Vein endothelial cell (primary cell): Measurements from ENCODE around the gene PSMF1. TPM values are rescaled to one million over a fixed set of nuclear protein-coding genes. Genes with fewer than 3 reads are reported as not detected.

Experiments used
- total RNA-seq: library from RNA; depleted of rRNA; stranded (reverse); fragments of >200 nt; gene quantifications from 2 replicates; pipeline ENCODE4 v1.2.3, GENCODE V29; 2012

PSMF1 gene
- 76.8 and 152 TPM in 2 replicates for total RNA-seq

DNA sequence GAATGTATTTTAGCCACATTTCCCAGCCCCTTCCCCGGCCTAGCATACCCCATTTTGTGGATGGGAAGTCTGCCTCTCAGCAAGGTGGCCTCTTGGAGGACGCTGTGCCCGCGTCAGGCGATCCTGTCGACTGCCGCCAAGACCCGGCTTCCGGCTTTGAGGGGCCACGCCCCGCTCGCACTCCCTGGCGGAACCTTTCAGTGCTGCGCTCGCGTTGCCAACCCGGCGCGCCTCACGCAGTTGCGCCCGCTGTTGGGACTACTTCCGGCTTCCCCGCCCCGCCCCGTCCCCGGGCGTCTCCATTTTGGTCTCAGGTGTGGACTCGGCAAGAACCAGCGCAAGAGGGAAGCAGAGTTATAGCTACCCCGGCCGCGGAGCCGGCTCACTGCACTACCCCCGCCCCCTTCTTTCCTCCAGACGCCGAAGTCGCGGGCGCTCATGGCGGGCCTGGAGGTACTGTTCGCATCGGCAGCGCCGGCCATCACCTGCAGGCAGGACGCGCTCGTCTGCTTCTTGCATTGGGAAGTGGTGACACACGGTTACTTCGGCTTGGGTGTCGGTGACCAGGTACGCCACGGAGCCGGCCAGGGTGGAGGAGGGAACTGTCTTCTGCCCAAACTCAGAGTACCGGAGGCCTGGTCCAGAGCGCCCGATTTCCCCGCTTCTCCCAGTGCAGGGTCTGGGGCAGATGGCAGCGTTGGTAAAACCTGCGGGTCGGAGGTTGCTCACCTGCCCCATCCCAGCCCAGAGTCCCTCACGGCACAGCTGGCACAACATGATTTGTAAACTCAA is at the start of gene PSMF1:
Gene PSMF1, plus strand, starts transcription at position 267 of the 792 bp plus-strand sequence. Its CDS starts 172 bp downstream, at position 439.

DNA sequence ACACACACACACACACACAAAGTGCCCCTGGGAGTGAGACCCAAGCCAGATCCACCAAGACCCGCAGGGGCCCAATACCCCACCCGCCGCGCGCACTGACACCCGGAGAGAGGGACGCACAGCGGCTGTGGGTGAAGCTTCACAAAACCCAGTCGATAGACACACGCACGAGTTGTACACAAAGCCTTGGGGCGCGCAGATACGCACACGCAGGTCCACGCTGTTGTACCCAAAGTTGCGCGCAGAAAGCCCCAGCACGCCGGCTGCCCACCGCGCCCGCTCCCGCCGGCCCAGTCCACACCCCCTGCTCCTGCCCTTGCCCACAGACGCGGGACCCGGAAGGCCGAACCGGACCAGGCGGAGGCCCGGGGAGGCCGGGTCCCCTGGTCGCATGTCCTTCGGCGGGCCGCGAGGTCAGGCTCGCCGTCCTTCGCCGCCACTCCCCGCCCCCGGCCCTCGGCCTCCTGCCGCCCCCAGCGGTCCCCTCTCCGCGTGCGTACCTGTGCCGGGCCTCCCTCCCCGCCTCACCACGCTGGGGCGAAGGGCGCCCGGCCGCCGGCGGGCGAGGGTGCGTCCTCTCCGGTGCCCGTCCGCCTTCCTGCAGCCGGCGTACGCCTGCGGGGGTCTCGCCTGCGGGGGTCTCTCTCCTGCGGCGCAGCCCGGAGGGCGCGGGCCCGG is 66.4 kb downstream of the PSMF1 start, which contains the start of gene TMEM74B:
Gene TMEM74B, minus strand, starts transcription at position 344 of the 678 bp plus-strand sequence. CDS start 1,180 bp downstream, outside the sequence.

GRCh38 chr20:1202762-1203504 is 84.5 kb downstream of the PSMF1 start, which contains the start of gene C20orf202:
C20orf202 (plus strand) TSS chr20:1203454; CDS start chr20:1203586, 132 bp downstream.

Other genes with a start within 250 kb of the PSMF1 start
- not detected in 2 replicates for gene ANGPT4, start 202.3 kb upstream of the PSMF1 start, total RNA-seq
- gene RSPO4, start 116.3 kb upstream of the PSMF1 start, total RNA-seq: not detected in 2 replicates
- gene TMEM74B, start 66.4 kb downstream of the PSMF1 start, total RNA-seq: 1.1 and 3.3 TPM in 2 replicates
- gene C20orf202, start 84.9 kb downstream of the PSMF1 start, total RNA-seq: 0.33 TPM in 1 of 2 replicates, not detected in the other
- not detected in 2 replicates for gene RAD21L1, start 107.4 kb downstream of the PSMF1 start, total RNA-seq
- gene SNPH, start 147.7 kb downstream of the PSMF1 start, total RNA-seq: 5.3 and 6.2 TPM in 2 replicates
- 4.9 and 6.2 TPM in 2 replicates for gene SDCBP2, start 210.5 kb downstream of the PSMF1 start, total RNA-seq